A673 (cell line): ENCODE results near the gene COPE. TPM values are rescaled to one million over a fixed set of nuclear protein-coding genes. Genes with fewer than 3 reads are reported as not detected.

Experiments used
- BruUV-seq: library from RNA; stranded (reverse); fragments of 400-500 nt; replicated peaks from 2 replicates; lab custom pipeline; 2021; lab: Mats Ljungman, UMichigan
- CTCF ChIA-PET: fragments of 300-600 bp; sonication (Branson Sonifier 250); formaldehyde crosslinking; loops from one replicate; lab custom pipeline; 2022; ENCODE audit warnings: antibody characterized with exemption; lab: Charles Lee
- POLR2A ChIA-PET: fragments of 300-600 bp; sonication (Branson Sonifier 250); formaldehyde crosslinking; loops from one replicate; lab custom pipeline; 2022; ENCODE audit warnings: antibody characterized with exemption; ENCODE audit not compliant: low non-redundant PET; lab: Charles Lee
- DNase-seq: peaks from one replicate; pipeline ENCODE4 v3.0.0-alpha.2; 2015; ENCODE audit warnings: low spot score
- H3K27ac ChIP-seq: fragments of 200-600 bp; sonication (generic); 2 replicates; pipeline ENCODE4 v1.5.1; 2016; ENCODE audit warnings: mixed run types, low read depth, mild to moderate bottlenecking, mixed read lengths, antibody characterized with exemption, low read length; ENCODE audit not compliant: poor library complexity, severe bottlenecking
- H3K27me3 ChIP-seq: fragments of 200-600 bp; sonication (generic); replicated peaks from 2 replicates; pipeline ENCODE4 v1.6.1; 2017; ENCODE audit warnings: mixed run types, low read depth, mild to moderate bottlenecking, mixed read lengths, antibody characterized with exemption, low read length; ENCODE audit not compliant: insufficient read depth, poor library complexity
- H3K36me3 ChIP-seq: fragments of 200-600 bp; sonication (generic); 2 replicates; pipeline ENCODE4 v1.6.1; 2016; ENCODE audit warnings: mixed run types, mild to moderate bottlenecking, mixed read lengths, antibody characterized with exemption, low read length; ENCODE audit not compliant: insufficient read depth, poor library complexity, severe bottlenecking
- H3K4me1 ChIP-seq: fragments of 200-600 bp; sonication (generic); 2 replicates; pipeline ENCODE4 v1.6.1; 2017; ENCODE audit warnings: mixed run types, mild to moderate bottlenecking, mixed read lengths, antibody characterized with exemption, low read length; ENCODE audit not compliant: insufficient read depth, poor library complexity, severe bottlenecking
- H3K4me3 ChIP-seq: fragments of 200-600 bp; sonication (generic); 2 replicates; pipeline ENCODE4 v1.5.1; 2016; ENCODE audit warnings: low read depth, mixed run types, mild to moderate bottlenecking, mixed read lengths, low read length; ENCODE audit not compliant: poor library complexity, severe bottlenecking
- H3K9me3 ChIP-seq: fragments of 200-600 bp; sonication (generic); 2 replicates; pipeline ENCODE4 v1.6.1; 2016; ENCODE audit warnings: mixed run types, low read depth, mild to moderate bottlenecking, mixed read lengths, antibody characterized with exemption, low read length; ENCODE audit not compliant: poor library complexity, severe bottlenecking
- EZH2 ChIP-seq: fragments of 200-600 bp; sonication (generic); IDR thresholded peaks from 2 replicates; pipeline ENCODE4 v1.6.1; 2017; ENCODE audit warnings: borderline replicate concordance, low read depth, mild to moderate bottlenecking, mixed read lengths, antibody characterized with exemption, low read length; ENCODE audit not compliant: poor library complexity, severe bottlenecking
- intact Hi-C: fragments of 100-400 bp; cut with micrococcal nuclease; formaldehyde crosslinking; loops from one replicate; pipeline ENCODE4 v1.10.0; 2022; ENCODE audit not compliant: unreplicated experiment
- total RNA-seq: library from RNA; stranded (reverse); gene quantifications from 2 replicates; pipeline ENCODE4 v1.2.3, GENCODE V29; 2021
- TF ChIP-seq, protein P1 (sequence below): fragments of 300-800, 200-600 bp; sonication (generic); conservative IDR thresholded peaks from 2 replicates; pipeline ENCODE4 v1.5.1; 2017; ENCODE audit warnings: low read depth, mild to moderate bottlenecking, antibody characterized with exemption, low read length, moderate library complexity, mixed read lengths

COPE gene
- total RNA-seq, 1 experiment from 2014 or later, result 244 TPM

DNA sequence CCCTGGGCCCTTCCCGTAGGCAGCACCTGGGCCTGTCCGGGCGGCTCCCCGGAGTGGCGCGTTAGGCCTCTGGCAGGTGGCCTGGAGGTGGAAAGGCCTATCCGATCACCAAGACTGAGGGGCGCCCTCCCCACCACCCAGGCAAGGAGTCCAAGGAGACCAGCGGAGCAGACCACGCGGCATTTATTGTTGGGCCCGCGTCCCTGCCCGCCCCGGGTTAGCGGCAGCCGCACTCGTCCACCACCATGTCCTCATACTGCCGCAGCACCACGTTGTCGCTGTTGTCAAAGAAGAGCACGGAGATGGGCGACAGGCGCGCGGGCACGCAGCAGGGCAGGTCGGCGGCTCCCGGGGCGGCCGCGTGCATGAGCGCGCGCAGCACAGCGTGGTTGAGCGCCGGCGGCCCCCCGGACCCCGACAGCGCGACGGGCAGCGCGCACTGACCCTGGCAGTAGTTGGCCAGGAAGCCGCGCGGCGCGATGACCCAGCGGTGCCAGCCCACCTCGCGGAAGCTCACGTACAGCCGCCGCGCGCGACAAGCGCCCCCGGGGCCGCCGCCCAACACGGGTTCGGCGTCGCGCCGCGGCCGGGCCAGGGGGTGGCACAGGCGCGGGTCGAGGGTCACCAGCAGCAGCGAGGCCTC, 50.7 kb downstream of the COPE start:
- ChIA-PET POLR2A (no interaction called here), CTCF (no interaction called here)
- intact Hi-C loops, result no loop called here
- Histone ChIP-seq H3K9me3 (no peaks in the 10 kb centered on the region), H3K4me1 (no peaks in the 10 kb centered on the region), H3K4me3 (no peak overlapping the region), H3K27me3 (no peaks in the 10 kb centered on the region), H3K36me3 (peaks cover 47% of the 10 kb centered on the region), H3K27ac (no peak overlapping the region)
- DNase-seq, result no peak
- TF ChIP-seq, protein P1, sequence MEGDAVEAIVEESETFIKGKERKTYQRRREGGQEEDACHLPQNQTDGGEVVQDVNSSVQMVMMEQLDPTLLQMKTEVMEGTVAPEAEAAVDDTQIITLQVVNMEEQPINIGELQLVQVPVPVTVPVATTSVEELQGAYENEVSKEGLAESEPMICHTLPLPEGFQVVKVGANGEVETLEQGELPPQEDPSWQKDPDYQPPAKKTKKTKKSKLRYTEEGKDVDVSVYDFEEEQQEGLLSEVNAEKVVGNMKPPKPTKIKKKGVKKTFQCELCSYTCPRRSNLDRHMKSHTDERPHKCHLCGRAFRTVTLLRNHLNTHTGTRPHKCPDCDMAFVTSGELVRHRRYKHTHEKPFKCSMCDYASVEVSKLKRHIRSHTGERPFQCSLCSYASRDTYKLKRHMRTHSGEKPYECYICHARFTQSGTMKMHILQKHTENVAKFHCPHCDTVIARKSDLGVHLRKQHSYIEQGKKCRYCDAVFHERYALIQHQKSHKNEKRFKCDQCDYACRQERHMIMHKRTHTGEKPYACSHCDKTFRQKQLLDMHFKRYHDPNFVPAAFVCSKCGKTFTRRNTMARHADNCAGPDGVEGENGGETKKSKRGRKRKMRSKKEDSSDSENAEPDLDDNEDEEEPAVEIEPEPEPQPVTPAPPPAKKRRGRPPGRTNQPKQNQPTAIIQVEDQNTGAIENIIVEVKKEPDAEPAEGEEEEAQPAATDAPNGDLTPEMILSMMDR, result no peak
- no peak for TF ChIP-seq EZH2
- no TSS peak for BruUV-seq

DNA sequence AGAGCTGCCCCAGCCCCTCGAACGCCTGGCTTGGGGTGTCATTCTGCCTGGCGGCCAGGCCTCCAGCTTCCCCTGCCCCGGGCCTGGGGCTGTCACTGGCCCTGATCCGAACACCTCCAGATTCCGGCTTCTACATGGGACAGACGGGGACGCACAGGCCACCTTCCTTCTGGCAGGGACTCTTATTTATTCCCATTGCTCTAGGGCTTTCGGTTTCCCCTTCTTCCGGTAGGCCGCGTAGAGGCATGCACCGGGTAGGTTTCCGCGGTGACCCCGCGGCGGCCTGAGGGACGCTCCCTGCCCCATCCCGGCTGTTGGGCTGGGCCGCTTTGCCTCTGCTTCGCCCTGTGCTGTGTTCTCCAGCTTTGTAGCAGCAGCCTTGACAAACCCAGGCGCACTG, 51.4 kb downstream of the COPE start:
- ChIA-PET CTCF (interaction anchor here (1.4 kb wide), 1 partner anchor 9 kb away, joined by 3 read pairs; no protein-coding TSS in a partner anchor), POLR2A (interaction anchor here (0.7 kb wide), 1 partner anchor 90 kb away, joined by 3 read pairs; no protein-coding TSS in a partner anchor)
- Histone ChIP-seq H3K4me1 (no peaks in the 10 kb centered on the region), H3K27ac (no peak overlapping the region), H3K36me3 (peaks cover 55% of the 10 kb centered on the region), H3K4me3 (no peak overlapping the region), H3K9me3 (no peaks in the 10 kb centered on the region), H3K27me3 (no peaks in the 10 kb centered on the region)
- no peak for TF ChIP-seq EZH2
- TF ChIP-seq, protein P1, result no peak
- BruUV-seq, result no TSS peak
- intact Hi-C loops, result no loop called here
- no peak for DNase-seq

DNA sequence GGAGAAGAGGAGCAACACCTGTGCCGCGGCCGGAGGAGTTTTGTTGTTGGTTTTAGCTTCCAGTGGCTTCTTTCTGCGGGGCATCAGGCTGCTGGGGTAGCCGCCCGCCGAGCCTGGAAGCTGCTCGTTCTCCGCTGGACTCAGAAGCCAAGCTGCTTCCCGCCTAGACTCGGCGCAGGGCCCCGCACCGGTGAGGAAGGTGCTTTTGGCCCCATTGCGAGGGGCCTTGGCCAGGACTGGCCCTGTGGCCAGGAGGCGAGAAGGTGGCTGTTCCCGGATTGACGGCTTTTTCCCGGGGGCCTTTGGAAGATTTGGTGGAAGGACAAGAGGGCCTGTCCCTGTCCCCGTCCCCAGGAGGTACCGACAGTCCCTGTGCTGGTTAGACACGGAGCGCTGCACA, 52.0 kb downstream of the COPE start:
- DNase-seq, result no peak
- H3K4me3 ChIP-seq, result no peak overlapping the region
- no peak for TF ChIP-seq EZH2
- TF ChIP-seq, protein P1, result no peak
- H3K27ac ChIP-seq, result no peak overlapping the region
- no peaks in the 10 kb centered on the region for H3K27me3 ChIP-seq
- ChIA-PET POLR2A (interaction anchor here (0.7 kb wide), 1 partner anchor 91 kb away, joined by 3 read pairs; no protein-coding TSS in a partner anchor), CTCF (interaction anchor here (1.4 kb wide), 1 partner anchor 9 kb away, joined by 3 read pairs; no protein-coding TSS in a partner anchor)
- H3K9me3 ChIP-seq, result no peaks in the 10 kb centered on the region
- H3K4me1 ChIP-seq, result no peaks in the 10 kb centered on the region
- intact Hi-C loops, result no loop called here
- peaks cover 60% of the 10 kb centered on the region for H3K36me3 ChIP-seq
- TSS peak; percentile 63 for BruUV-seq
